Vagina (tissue), 2 donors: ENCODE measurements around the gene SLC39A11. TPM values are rescaled to one million over a fixed set of nuclear protein-coding genes. Genes with fewer than 3 reads are reported as not detected.

Source experiments
- DNase-seq, 2 donors: peaks; one replicate each; pipeline ENCODE4 v3.0.0-alpha.2; 2017; ENCODE audit errors: extremely low spot score in 2 of 2
- H3K27ac ChIP-seq: fragments of 200-600 bp; sonication (generic); one replicate; pipeline ENCODE4 v1.5.1; 2019
- H3K27me3 ChIP-seq: fragments of 200-600 bp; sonication (generic); one replicate; pipeline ENCODE4 v1.5.1; 2019
- H3K36me3 ChIP-seq, 2 donors: fragments of 200-600 bp; sonication (generic); one replicate each; pipeline ENCODE4 v1.5.1; 2017 to 2019
- H3K4me1 ChIP-seq: fragments of 200-600 bp; sonication (generic); one replicate; pipeline ENCODE4 v1.5.1; 2019
- H3K4me3 ChIP-seq, 2 donors: fragments of 200-600 bp; sonication (generic); 1 replicate in 1 of 2; 2 replicates in 1 of 2; pipeline ENCODE4 v1.5.1; 2016 to 2019
- H3K9me3 ChIP-seq: fragments of 200-600 bp; sonication (generic); one replicate; pipeline ENCODE4 v1.5.1; 2019
- CTCF ChIP-seq, 3 experiments: fragments of 450-650 bp in 2 of 3; fragments of 200-600 bp in 1 of 3; sonication (generic) in 1 of 3; IDR thresholded peaks; one replicate each; pipeline ENCODE4 v1.5.1; 2017 to 2019; ENCODE audit warnings: antibody characterized with exemption in 3 of 3, mild to moderate bottlenecking in 2 of 3, moderate library complexity in 2 of 3
- POLR2A ChIP-seq, 2 donors: fragments of 450-650 bp; IDR thresholded peaks; one replicate each; pipeline ENCODE4 v1.6.1; 2017; ENCODE audit warnings: antibody characterized with exemption in 2 of 2, mild to moderate bottlenecking in 2 of 2, moderate library complexity in 2 of 2
- POLR2AphosphoS5 ChIP-seq, 2 donors: sonication (generic); formaldehyde crosslinking; IDR thresholded peaks; one replicate each; pipeline ENCODE4 v1.9.0; 2017; ENCODE audit warnings: antibody characterized with exemption in 2 of 2, mild to moderate bottlenecking in 2 of 2, low read depth in 1 of 2; ENCODE audit not compliant: insufficient read depth in 1 of 2
- intact Hi-C: fragments of 100-400 bp; cut with DNase I; formaldehyde crosslinking; loops from one replicate; pipeline ENCODE4 v1.15.1; 2023
- total RNA-seq: library from RNA; depleted of rRNA; stranded (reverse); fragments of >200 nt; gene quantifications from one replicate; pipeline ENCODE4 v1.2.3, GENCODE V29; 2016

SLC39A11 gene
- total RNA-seq, 1 donor from 2014 or later: 22.6 TPM

DNA sequence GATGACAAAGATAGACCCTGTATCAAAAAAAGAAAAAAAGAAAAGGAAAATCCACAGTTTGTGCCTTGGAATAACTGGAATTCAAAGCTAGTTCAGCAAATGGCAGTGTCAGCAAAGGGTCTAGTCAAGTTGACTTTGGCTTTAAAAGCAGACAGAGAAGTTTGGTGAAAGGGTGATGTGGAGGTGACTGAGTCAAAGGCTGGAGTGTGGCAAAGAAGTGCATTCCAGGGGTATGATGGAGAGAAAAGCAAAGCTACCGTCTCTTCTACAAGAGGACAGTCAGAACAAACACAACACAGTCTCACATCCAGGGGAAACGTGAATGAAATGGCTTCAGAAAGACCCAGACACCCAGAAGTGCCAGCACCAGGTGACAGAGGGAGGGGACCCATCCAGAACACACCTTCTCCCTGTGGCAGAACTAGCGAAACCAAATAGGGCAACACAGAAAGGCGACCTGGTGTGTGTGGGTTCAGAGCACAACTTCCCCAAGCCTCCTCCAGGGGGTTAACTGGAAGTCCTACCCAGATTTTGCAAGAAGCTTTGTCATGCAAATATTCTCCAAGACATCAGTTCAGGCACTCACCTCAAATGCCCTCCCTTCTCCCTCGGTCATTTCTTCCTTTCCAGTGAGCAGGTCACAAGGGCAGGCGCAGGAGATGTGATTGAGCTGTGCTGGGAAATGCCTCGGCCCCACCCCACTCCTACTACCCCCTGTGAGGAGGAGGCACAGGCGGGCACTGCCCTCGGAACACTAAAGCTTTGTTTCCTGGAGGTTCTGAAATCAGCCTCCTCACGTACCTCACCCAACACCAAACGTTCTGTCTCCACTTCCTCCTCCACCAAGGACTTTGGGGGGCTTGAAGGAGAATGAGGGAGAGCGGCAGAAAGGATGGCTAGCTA lies 489.7 kb downstream of the SLC39A11 start:
- no peaks in the 10 kb centered on the region for H3K9me3 ChIP-seq
- H3K27ac ChIP-seq: no peak overlapping the region
- no peaks in the 10 kb centered on the region for H3K27me3 ChIP-seq
- H3K36me3 ChIP-seq: no peaks in the 10 kb centered on the region
- H3K4me3 ChIP-seq: no peak overlapping the region
- H3K4me1 ChIP-seq: no peaks in the 10 kb centered on the region
- DNase-seq: no peak
- intact Hi-C loops: no loop called here
- no peak for TF ChIP-seq POLR2AphosphoS5 (IDR thresholded peaks at IDR 0.05; ENCODE audit: insufficient read depth in 1 of 2, low read depth in 1 of 2)

DNA sequence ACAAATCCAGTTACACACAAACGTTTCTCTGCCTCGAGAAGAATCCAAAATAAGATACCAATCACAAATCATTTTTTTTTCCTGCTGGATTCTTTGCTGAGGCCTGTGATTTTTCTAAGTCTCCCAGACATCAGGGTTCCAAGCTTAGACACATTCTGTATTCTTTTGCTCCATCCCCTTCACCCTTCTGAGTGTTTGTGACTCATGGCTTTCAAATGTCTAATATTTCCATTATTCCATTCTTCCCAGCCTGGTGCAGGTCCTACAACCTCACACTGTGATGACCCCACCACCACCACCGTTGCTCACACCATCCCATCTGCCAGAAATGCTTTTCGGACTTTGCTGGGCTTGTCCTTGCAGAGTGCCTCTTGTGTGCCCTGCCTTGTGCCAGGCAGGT lies 491.6 kb downstream of the SLC39A11 start:
- Histone ChIP-seq H3K4me1 (no peaks in the 10 kb centered on the region), H3K36me3 (no peaks in the 10 kb centered on the region), H3K27ac (no peak overlapping the region), H3K9me3 (no peaks in the 10 kb centered on the region), H3K4me3 (no peak overlapping the region), H3K27me3 (no peaks in the 10 kb centered on the region)
- intact Hi-C loops: no loop called here
- no peak for DNase-seq
- no peak for TF ChIP-seq CTCF (IDR thresholded peaks at IDR 0.05)
- no peak for TF ChIP-seq POLR2AphosphoS5 (IDR thresholded peaks at IDR 0.05; ENCODE audit: insufficient read depth in 1 of 2, low read depth in 1 of 2)
- TF ChIP-seq POLR2A (IDR thresholded peaks at IDR 0.05): no peak

DNA sequence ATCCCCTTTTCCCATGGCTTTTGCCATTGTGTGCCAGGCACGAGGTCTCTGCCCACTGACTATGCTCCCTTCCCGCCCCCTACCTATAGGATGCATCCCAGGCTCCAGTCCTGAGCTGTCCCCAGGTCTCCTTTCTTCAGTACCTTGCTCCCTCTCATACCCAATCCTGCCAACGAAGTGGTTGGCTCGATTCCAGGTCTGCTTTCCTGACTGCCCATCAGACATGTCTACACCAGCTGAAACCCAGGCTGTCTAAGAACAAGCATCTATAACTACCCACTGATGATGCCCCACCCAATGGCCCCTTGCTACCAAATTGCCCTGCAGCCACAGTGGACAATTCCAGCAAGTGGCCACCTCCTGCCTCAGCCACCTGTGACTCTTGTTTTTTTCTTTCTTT lies 492.6 kb downstream of the SLC39A11 start:
- no peak overlapping the region for H3K4me3 ChIP-seq
- intact Hi-C loops: no loop called here
- no peak for TF ChIP-seq POLR2AphosphoS5 (IDR thresholded peaks at IDR 0.05; ENCODE audit: insufficient read depth in 1 of 2, low read depth in 1 of 2)
- TF ChIP-seq CTCF (IDR thresholded peaks at IDR 0.05): no peak
- TF ChIP-seq POLR2A (IDR thresholded peaks at IDR 0.05): no peak
- H3K27ac ChIP-seq: no peak overlapping the region
- H3K27me3 ChIP-seq: no peaks in the 10 kb centered on the region
- DNase-seq: no peak
- no peaks in the 10 kb centered on the region for H3K4me1 ChIP-seq
- H3K36me3 ChIP-seq: no peaks in the 10 kb centered on the region
- no peaks in the 10 kb centered on the region for H3K9me3 ChIP-seq

DNA sequence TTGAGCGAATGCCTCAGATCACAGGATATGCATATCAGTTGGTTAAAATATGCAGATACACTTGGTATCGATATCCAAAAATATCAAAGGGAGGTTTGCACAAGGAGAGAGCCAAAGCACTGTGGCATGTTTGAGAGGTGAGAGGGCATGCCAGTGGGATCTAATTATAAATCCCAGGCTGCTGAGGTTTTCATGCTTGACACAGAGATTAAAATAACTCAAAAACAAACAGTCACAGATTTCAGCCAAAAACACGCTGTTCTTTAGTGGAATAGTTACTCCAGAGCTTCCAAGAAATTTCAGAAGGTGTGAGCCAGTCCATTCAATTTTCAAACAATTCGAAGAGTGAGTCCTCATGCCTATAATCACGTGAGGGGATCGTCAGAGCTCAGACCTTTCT lies 493.8 kb downstream of the SLC39A11 start:
- H3K27me3 ChIP-seq: no peaks in the 10 kb centered on the region
- no peaks in the 10 kb centered on the region for H3K9me3 ChIP-seq
- intact Hi-C loops: no loop called here

More for the DNA sequence above, 493.8 kb downstream of the SLC39A11 start:
- no peak for TF ChIP-seq CTCF (IDR thresholded peaks at IDR 0.05)
- TF ChIP-seq POLR2A (IDR thresholded peaks at IDR 0.05): no peak
- TF ChIP-seq POLR2AphosphoS5 (IDR thresholded peaks at IDR 0.05; ENCODE audit: insufficient read depth in 1 of 2, low read depth in 1 of 2): no peak
- Histone ChIP-seq H3K36me3 (no peaks in the 10 kb centered on the region), H3K4me3 (no peak overlapping the region), H3K4me1 (no peaks in the 10 kb centered on the region), H3K27ac (no peak overlapping the region)
- no peak for DNase-seq
